H1 (cell line): ENCODE results near the gene ZNF546. TPM values are rescaled to one million over a fixed set of nuclear protein-coding genes. Genes with fewer than 3 reads are reported as not detected.

Experiments used
- CTCF ChIA-PET: fragments of 300-600 bp; sonication (Branson Sonifier 250); formaldehyde crosslinking; loops from one replicate; lab custom pipeline; 2021; ENCODE audit not compliant: partially characterized antibody; lab: Charles Lee
- POLR2A ChIA-PET: fragments of 300-600 bp; sonication (Branson Sonifier 250); formaldehyde crosslinking; loops from one replicate; lab custom pipeline; 2021; ENCODE audit warnings: inconsistent platforms; ENCODE audit not compliant: partially characterized antibody; lab: Charles Lee
- DNase-seq, 2 experiments: peaks; one replicate each; pipeline versions ENCODE4 v3.0.0 to v3.0.0-alpha.2; 2010 to 2022; ENCODE audit warnings: low spot score in 2 of 2, low read depth in 1 of 2, mixed read lengths in 1 of 2
- FAIRE-seq: peaks from 2 replicates; lab custom pipeline; 2011; peaks lifted over from hg19 to GRCh38; lab: Jason Lieb, UNC
- H2AFZ ChIP-seq: 2 replicates; pipeline ENCODE4 v1.8.1; 2012; ENCODE audit warnings: low read length, inconsistent platforms
- H2AK5ac ChIP-seq: 2 replicates; pipeline ENCODE4 v1.6.1; 2013; ENCODE audit warnings: low read depth, low read length
- H2BK120ac ChIP-seq: replicated peaks from 2 replicates; pipeline ENCODE3; 2013; ENCODE audit warnings: low read depth, low read length, inconsistent platforms
- H2BK12ac ChIP-seq: 2 replicates; pipeline ENCODE4 v1.6.1; 2013; ENCODE audit warnings: low read depth, low read length
- H2BK15ac ChIP-seq: 2 replicates; pipeline ENCODE4 v1.6.1; 2013; ENCODE audit warnings: low read length
- H2BK20ac ChIP-seq: 2 replicates; pipeline ENCODE4 v1.6.1; 2013; ENCODE audit warnings: low read length
- H2BK5ac ChIP-seq: 2 replicates; pipeline ENCODE4 v1.6.1; 2013; ENCODE audit warnings: low read depth, low read length
- H3K14ac ChIP-seq: 2 replicates; pipeline ENCODE4 v1.6.1; 2013; ENCODE audit warnings: inconsistent platforms; ENCODE audit not compliant: insufficient read length
- H3K18ac ChIP-seq: 2 replicates; pipeline ENCODE4 v1.6.1; 2013; ENCODE audit warnings: low read length; ENCODE audit errors: extremely low read depth
- H3K23ac ChIP-seq: 2 replicates; pipeline ENCODE4 v1.6.1; 2013; ENCODE audit warnings: inconsistent platforms; ENCODE audit not compliant: insufficient read length
- H3K23me2 ChIP-seq: 2 replicates; pipeline ENCODE4 v1.6.1; 2013; ENCODE audit warnings: low read depth, low read length
- H3K27ac ChIP-seq: 2 replicates; pipeline ENCODE4 v1.6.1; 2011; ENCODE audit warnings: low read depth, low read length, inconsistent platforms
- H3K27me3 ChIP-seq, 4 experiments: replicated peaks in 1 of 4; 1 replicate in 1 of 4; 2 replicates in 3 of 4; pipeline versions ENCODE4 v1.6.1 to v1.8.1; 2011 to 2013; ENCODE audit warnings: low read length in 3 of 4, mild to moderate bottlenecking in 3 of 4, inconsistent platforms in 2 of 4, mixed read lengths in 2 of 4, moderate library complexity in 1 of 4; ENCODE audit not compliant: control insufficient read depth in 3 of 4, insufficient read depth in 3 of 4; ENCODE audit errors: extremely low read depth in 1 of 4
- H3K36me3 ChIP-seq, 4 experiments: 2 replicates each; pipeline versions ENCODE4 v1.6.1 to v1.8.1; 2011 to 2013; ENCODE audit warnings: mild to moderate bottlenecking in 4 of 4, low read length in 3 of 4, moderate library complexity in 2 of 4, control low read depth in 1 of 4, inconsistent platforms in 1 of 4; ENCODE audit not compliant: insufficient read depth in 4 of 4, control insufficient read depth in 2 of 4
- H3K4ac ChIP-seq: replicated peaks from 2 replicates; pipeline ENCODE3; 2013; ENCODE audit warnings: low read length, low read depth, mixed read lengths, inconsistent platforms; ENCODE audit not compliant: insufficient read length
- H3K4me1 ChIP-seq, 4 experiments: replicated peaks in 1 of 4; 1 replicate in 1 of 4; 2 replicates in 3 of 4; pipeline versions ENCODE4 v1.6.1 to v1.8.1; 2011 to 2013; ENCODE audit warnings: low read length in 3 of 4, inconsistent platforms in 2 of 4, mixed read lengths in 1 of 4; ENCODE audit not compliant: insufficient read depth in 4 of 4, control insufficient read depth in 3 of 4
- H3K4me2 ChIP-seq, 2 experiments: 2 replicates each; pipeline versions ENCODE4 v1.6.1 to v1.8.1; 2011 to 2013; ENCODE audit warnings: low read depth in 2 of 2, low read length in 2 of 2, control low read depth in 1 of 2, inconsistent platforms in 1 of 2, mild to moderate bottlenecking in 1 of 2; ENCODE audit not compliant: insufficient read depth in 1 of 2
- H3K4me3 ChIP-seq, 4 experiments: fragments of 200-600, 300-600 bp in 1 of 4; sonication (generic), shearing (Covaris generic), sonication (Bioruptor Twin) in 1 of 4; 2 replicates each; pipeline versions ENCODE4 v1.5.1 to v1.8.1; 2011 to 2016; ENCODE audit warnings: low read length in 4 of 4, low read depth in 3 of 4, control low read depth in 2 of 4, inconsistent platforms in 2 of 4, mild to moderate bottlenecking in 2 of 4, mixed read lengths in 1 of 4, moderate library complexity in 1 of 4; ENCODE audit not compliant: insufficient read depth in 2 of 4; ENCODE audit errors: extremely low read depth in 1 of 4
- H3K56ac ChIP-seq: replicated peaks from 2 replicates; pipeline ENCODE3; 2013; ENCODE audit warnings: low read depth, mild to moderate bottlenecking, mixed read lengths, low read length, inconsistent platforms; ENCODE audit not compliant: insufficient read length
- H3K79me1 ChIP-seq: 2 replicates; pipeline ENCODE4 v1.6.1; 2013; ENCODE audit warnings: low read depth, low read length, control low read depth
- H3K79me2 ChIP-seq, 2 experiments: 2 replicates each; pipeline versions ENCODE4 v1.6.1 to v1.8.1; 2012 to 2013; ENCODE audit warnings: low read length in 2 of 2, mild to moderate bottlenecking in 2 of 2, inconsistent platforms in 1 of 2; ENCODE audit not compliant: insufficient read depth in 2 of 2, control insufficient read depth in 1 of 2
- H3K9ac ChIP-seq, 4 experiments: replicated peaks in 1 of 4; 1 replicate in 1 of 4; 2 replicates in 3 of 4; pipeline versions ENCODE4 v1.6.1 to v1.8.1; 2011 to 2013; ENCODE audit warnings: low read depth in 3 of 4, low read length in 3 of 4, control low read depth in 2 of 4, mild to moderate bottlenecking in 2 of 4, moderate library complexity in 2 of 4, inconsistent platforms in 1 of 4; ENCODE audit errors: extremely low read depth in 1 of 4
- H3K9me3 ChIP-seq, 2 experiments: 2 replicates each; pipeline versions ENCODE4 v1.6.1 to v1.8.1; 2012 to 2013; ENCODE audit warnings: mild to moderate bottlenecking in 2 of 2, moderate library complexity in 2 of 2, control low read depth in 1 of 2, inconsistent platforms in 1 of 2, low read depth in 1 of 2, low read length in 1 of 2, mixed read lengths in 1 of 2; ENCODE audit not compliant: insufficient read depth in 2 of 2
- H4K20me1 ChIP-seq, 2 experiments: replicated peaks in 1 of 2; 2 replicates each; pipeline versions ENCODE3 to v1.8.1; 2011 to 2013; ENCODE audit warnings: inconsistent platforms in 2 of 2, low read length in 2 of 2, mild to moderate bottlenecking in 1 of 2; ENCODE audit not compliant: insufficient read depth in 2 of 2, control insufficient read depth in 1 of 2
- H4K5ac ChIP-seq: 2 replicates; pipeline ENCODE4 v1.6.1; 2013; ENCODE audit warnings: low read length, low read depth, mixed read lengths, inconsistent platforms; ENCODE audit not compliant: insufficient read length
- H4K8ac ChIP-seq: 2 replicates; pipeline ENCODE4 v1.8.0; 2013; ENCODE audit warnings: mild to moderate bottlenecking, moderate library complexity, low read length, inconsistent platforms; ENCODE audit not compliant: insufficient read depth; ENCODE audit errors: extremely low read depth
- H4K91ac ChIP-seq: replicated peaks from 2 replicates; pipeline ENCODE3; 2013; ENCODE audit warnings: low read length, mixed read lengths, inconsistent platforms; ENCODE audit not compliant: insufficient read length
- ASH2L ChIP-seq: fragments of 200-600, 300-600 bp; sonication (generic); IDR thresholded peaks from one replicate; pipeline ENCODE4 v1.7.1; 2017; ENCODE audit warnings: low read length
- CBX8 ChIP-seq: fragments of 300-800, 300-1000 bp; sonication (generic); IDR thresholded peaks from 2 replicates; pipeline ENCODE4 v1.7.1; 2016; ENCODE audit warnings: low read depth, low read length, borderline replicate concordance
- CREB1 ChIP-seq: IDR thresholded peaks from 2 replicates; pipeline ENCODE4 v1.6.1; 2012; ENCODE audit warnings: inconsistent platforms
- CTBP2 ChIP-seq: IDR thresholded peaks from 2 replicates; pipeline ENCODE4 v1.7.0; 2011; ENCODE audit warnings: borderline replicate concordance, mild to moderate bottlenecking, moderate library complexity, mixed read lengths, low read length; ENCODE audit not compliant: insufficient read depth, insufficient read length
- EP300 ChIP-seq, 2 experiments: IDR thresholded peaks; 1 replicate in 1 of 2; 2 replicates in 1 of 2; pipeline ENCODE4 v1.6.1; 2011 to 2012; ENCODE audit warnings: low read depth in 2 of 2, low read length in 2 of 2, mild to moderate bottlenecking in 2 of 2, borderline replicate concordance in 1 of 2, inconsistent platforms in 1 of 2, moderate library complexity in 1 of 2
- GABPA ChIP-seq: IDR thresholded peaks from 2 replicates; pipeline ENCODE4 v1.6.1; 2011; ENCODE audit warnings: mild to moderate bottlenecking, low read length, moderate library complexity, borderline replicate concordance; ENCODE audit not compliant: insufficient read depth
- MAFK ChIP-seq: IDR thresholded peaks from 2 replicates; pipeline ENCODE4 v1.6.1; 2012; ENCODE audit warnings: low read depth, mild to moderate bottlenecking, improper control_type of control experiment, low read length
- RAD21 ChIP-seq, 2 experiments: IDR thresholded peaks in 1 of 2; conservative IDR thresholded peaks in 1 of 2; 2 replicates each; pipeline ENCODE4 v1.6.1; 2011; ENCODE audit warnings: low read depth in 2 of 2, low read length in 2 of 2, improper control_type of control experiment in 1 of 2, inconsistent platforms in 1 of 2, mild to moderate bottlenecking in 1 of 2, moderate library complexity in 1 of 2
- RFX5 ChIP-seq: IDR thresholded peaks from 2 replicates; pipeline ENCODE4 v1.6.1; 2011; ENCODE audit warnings: low read depth, low read length, improper control_type of control experiment, borderline replicate concordance
- RNF2 ChIP-seq: fragments of 200-900, 300-1000 bp; sonication (generic); IDR thresholded peaks from 2 replicates; pipeline ENCODE4 v1.7.1; 2016; ENCODE audit warnings: borderline replicate concordance, low read depth, mild to moderate bottlenecking, antibody characterized with exemption, low read length; ENCODE audit not compliant: poor library complexity, severe bottlenecking; ENCODE audit errors: missing control alignments
- SIN3A ChIP-seq, 2 experiments: IDR thresholded peaks in 1 of 2; conservative IDR thresholded peaks in 1 of 2; 2 replicates each; pipeline ENCODE4 v1.6.1; 2011 to 2012; ENCODE audit warnings: low read length in 2 of 2, improper control_type of control experiment in 1 of 2, low read depth in 1 of 2, mild to moderate bottlenecking in 1 of 2
- SP1 ChIP-seq: IDR thresholded peaks from 2 replicates; pipeline ENCODE4 v1.6.1; 2011; ENCODE audit warnings: low read depth, low read length
- TCF12 ChIP-seq: IDR thresholded peaks from 2 replicates; pipeline ENCODE4 v1.6.1; 2011; ENCODE audit warnings: low read depth, mild to moderate bottlenecking, low read length
- WGBS, 2 experiments: shearing (Covaris generic) in 1 of 2; methylation state at CpG; one replicate each; pipeline versions ENCODE4 v1.1.6 to v1.1.7; 2013 to 2015; ENCODE audit warnings: low lambda C conversion rate in 2 of 2, mixed read lengths in 2 of 2, inconsistent platforms in 1 of 2, low coverage in 1 of 2, missing lambda C conversion rate in 1 of 2; ENCODE audit not compliant: insufficient replicate concordance in 2 of 2, insufficient coverage in 1 of 2, insufficient read length in 1 of 2; ENCODE audit errors: extremely low coverage in 1 of 2, missing lambda C conversion rate in 1 of 2; 5-methylcytosine and 5-hydroxymethylcytosine counted together
- polyA plus RNA-seq, 7 experiments: library from polyadenylated mRNA; depleted of rRNA in 3 of 7; stranded (reverse) in 5 of 7; unstranded in 2 of 7; fragments of >200 nt in 5 of 7; fragments of 200-250 nt in 2 of 7; gene quantifications; 1 replicate in 5 of 7; 2 replicates in 1 of 7; 4 replicates in 1 of 7; pipeline versions ENCODE4 v1.2.1 to v1.2.3, GENCODE V29; 2011 to 2013; ENCODE audit warnings: missing spikeins in 2 of 7, mixed read lengths in 2 of 7
- total RNA-seq: library from RNA; stranded (reverse); fragmentation: NEBNext Ultra II Directional; extraction: Animal tissue kit (Norgen Biotek cat#: 25700); gene quantifications from 2 replicates; pipeline ENCODE4 v1.2.1, GENCODE V29; 2021

Gene ZNF546
- total and polyA plus RNA-seq, 2 of the 8 experiments (the other 6 are each of a cell fraction or from before 2014, with no cell fraction given) = 0.21 to 1.1 TPM

DNA sequence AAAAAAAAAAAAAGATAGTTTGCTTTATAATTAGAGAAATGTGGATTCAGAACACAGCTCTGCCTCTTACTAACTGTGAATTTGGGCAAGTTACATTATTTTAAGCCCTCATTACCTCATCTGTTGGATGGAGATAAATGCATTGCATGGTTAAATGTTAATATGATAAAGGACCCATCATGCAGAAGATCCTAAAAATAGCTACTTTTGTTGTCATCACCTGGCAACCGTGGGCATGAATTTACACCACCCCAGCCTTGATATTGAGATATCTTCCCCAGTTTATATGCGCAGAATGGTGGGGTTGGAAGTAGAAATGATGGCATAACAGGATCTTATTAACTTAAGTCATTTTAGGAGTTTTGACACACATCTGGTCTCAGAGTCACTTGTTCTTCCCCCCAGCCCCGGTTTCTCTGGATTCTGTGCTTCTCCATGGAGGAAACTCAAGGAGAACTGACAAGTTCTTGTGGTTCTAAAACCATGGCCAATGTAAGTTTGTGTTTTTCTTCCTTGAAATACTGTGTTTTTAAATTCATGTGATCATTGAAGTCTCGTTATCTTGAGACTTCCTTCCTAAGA is 8.9 kb downstream of the ZNF546 start:
- no peak overlapping the region for H4K8ac ChIP-seq
- no peaks in the 10 kb centered on the region for H3K4me1 ChIP-seq
- no peak overlapping the region for H2BK5ac ChIP-seq
- H2BK12ac ChIP-seq = no peak overlapping the region
- FAIRE-seq (no peak), DNase-seq (no peak)
- H2AFZ ChIP-seq = no peak overlapping the region
- H3K4me2 ChIP-seq = no peak overlapping the region
- no peaks in the 10 kb centered on the region for H3K27me3 ChIP-seq
- POLR2A ChIA-PET = no interaction called here
- H3K23ac ChIP-seq = no peak overlapping the region
- H2BK20ac ChIP-seq = no peak overlapping the region
- no peaks in the 10 kb centered on the region for H3K23me2 ChIP-seq
- no peak overlapping the region for H2BK120ac ChIP-seq
- no peak overlapping the region for H2BK15ac ChIP-seq
- CTCF ChIA-PET = no interaction called here
- no peak overlapping the region for H3K18ac ChIP-seq
- 93% methylated on average over 4 of the region's 4 CpGs; no CpG with 5 or more reads in 1 of the 2 experiments for WGBS, 2 experiments
- no peaks in the 10 kb centered on the region for H4K20me1 ChIP-seq
- no peak overlapping the region for H3K27ac ChIP-seq
- no peak overlapping the region for H3K4me3 ChIP-seq
- H4K91ac ChIP-seq = no peak overlapping the region
- H3K4ac ChIP-seq = no peak overlapping the region
- H3K36me3 ChIP-seq = no peaks in the 10 kb centered on the region
- no peaks in the 10 kb centered on the region for H3K79me2 ChIP-seq
- H3K9ac ChIP-seq = no peak overlapping the region
- H3K14ac ChIP-seq = no peak overlapping the region
- no peaks in the 10 kb centered on the region for H3K79me1 ChIP-seq
- no peak overlapping the region for H2AK5ac ChIP-seq
- H3K56ac ChIP-seq = no peak overlapping the region
- no peak overlapping the region for H4K5ac ChIP-seq
- 0 out of 4 replicates have a peak, but pooled peaks cover 0 to 5% of the 10 kb centered on the region in 2 experiments for H3K9me3 ChIP-seq
- TF ChIP-seq TCF12 (no peak), RFX5 (no peak), MAFK (no peak), EP300 (IDR thresholded peaks at IDR 0.05; ENCODE audit: borderline replicate concordance in 1 of 2, low read depth in 2 of 2, low read length in 2 of 2) (no peak), CREB1 (no peak), ASH2L (no peak), SP1 (no peak), SIN3A (conservative IDR thresholded peaks at IDR 0.05 in 1 of 2, IDR thresholded peaks at IDR 0.05 in 1 of 2; ENCODE audit: low read depth in 1 of 2, low read length in 2 of 2) (no peak), CTBP2 (no peak), RAD21 (IDR thresholded peaks at IDR 0.05 in 1 of 2, conservative IDR thresholded peaks at IDR 0.05 in 1 of 2; ENCODE audit: low read depth in 2 of 2, low read length in 2 of 2) (no peak), GABPA (no peak), CBX8 (no peak), RNF2 (no peak)
